Stimulated activated CD4-positive, alpha-beta T cell treated with anti-CD3 and anti-CD28 coated beads, Interleukin-15, amount 100 ng/mL, for 24 hours (primary cell): ENCODE data around the gene NHLRC4.

ENCODE experiments used
- DNase-seq: peaks from one replicate; pipeline ENCODE4 v3.0.0-alpha.2; 2020

The NHLRC4 gene

GRCh38 chr16:568401-569258 lies 1.8 kb downstream of the NHLRC4 start:
- no peak for DNase-seq

- peak; percentile 80 for DNase-seq
These were observed 2.8 kb downstream of the NHLRC4 start, which contains the start of gene PIGQ for GRCh38 chr16:569445-570254. PIGQ (plus strand) TSS chr16:569968; CDS start chr16:574075, 4,107 bp downstream.

DNA sequence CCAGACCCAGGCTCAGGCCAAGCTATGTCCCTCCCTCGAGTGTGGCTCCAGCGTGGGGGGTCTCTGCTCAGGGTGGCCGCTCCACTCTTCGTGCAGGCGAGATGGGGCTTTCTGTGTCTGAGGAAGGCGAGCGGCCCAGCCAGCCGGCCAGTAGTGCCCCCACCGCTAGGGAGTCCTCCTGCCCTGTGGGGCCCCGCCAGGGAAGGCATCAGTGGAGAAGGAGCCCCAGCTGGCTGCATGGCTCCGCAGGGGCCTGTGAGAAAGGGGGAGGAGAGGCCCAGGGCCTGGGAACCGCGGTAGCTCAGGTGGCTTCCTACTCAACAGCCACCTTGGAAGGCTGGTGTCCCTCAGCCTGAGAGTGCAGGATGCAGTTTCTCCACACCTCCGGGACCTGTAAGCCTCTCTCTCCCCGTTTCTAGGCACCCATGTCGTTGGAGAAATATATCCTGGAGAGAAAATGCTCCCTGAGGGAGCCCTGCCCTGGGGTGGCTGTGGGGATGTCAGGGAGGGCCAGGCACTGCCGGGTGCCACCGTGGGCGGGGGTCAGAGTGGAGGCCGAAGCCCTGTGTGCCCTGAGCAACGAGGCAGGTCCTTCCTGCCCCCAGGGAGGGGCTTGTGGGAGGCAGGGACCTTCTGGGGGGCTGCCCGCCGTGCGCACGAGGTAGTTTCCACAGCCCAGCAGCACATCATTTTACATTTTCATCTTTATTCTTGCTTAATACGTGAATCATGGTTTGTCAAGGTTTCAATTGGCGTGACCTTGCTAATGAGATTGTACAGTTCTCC lies 6.3 kb downstream of the NHLRC4 start:
- no peak for DNase-seq

DNA sequence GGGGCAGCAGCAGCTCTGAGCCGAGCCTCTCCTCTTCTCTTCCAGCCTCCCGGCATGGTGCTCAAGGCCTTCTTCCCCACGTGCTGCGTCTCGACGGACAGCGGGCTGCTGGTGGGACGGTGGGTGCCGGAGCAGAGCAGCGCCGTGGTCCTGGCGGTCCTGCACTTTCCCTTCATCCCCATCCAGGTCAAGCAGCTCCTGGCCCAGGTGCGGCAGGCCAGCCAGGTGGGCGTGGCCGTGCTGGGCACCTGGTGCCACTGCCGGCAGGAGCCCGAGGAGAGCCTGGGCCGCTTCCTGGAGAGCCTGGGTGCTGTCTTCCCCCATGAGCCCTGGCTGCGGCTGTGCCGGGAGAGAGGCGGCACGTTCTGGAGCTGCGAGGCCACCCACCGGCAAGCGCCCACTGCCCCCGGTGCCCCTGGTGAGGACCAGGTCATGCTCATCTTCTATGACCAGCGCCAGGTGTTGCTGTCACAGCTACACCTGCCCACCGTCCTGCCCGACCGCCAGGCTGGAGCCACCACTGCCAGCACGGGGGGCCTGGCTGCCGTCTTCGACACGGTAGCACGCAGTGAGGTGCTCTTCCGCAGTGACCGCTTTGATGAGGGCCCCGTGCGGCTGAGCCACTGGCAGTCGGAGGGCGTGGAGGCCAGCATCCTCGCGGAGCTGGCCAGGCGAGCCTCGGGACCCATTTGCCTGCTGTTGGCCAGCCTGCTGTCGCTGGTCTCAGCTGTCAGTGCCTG lies 7.4 kb downstream of the NHLRC4 start:
- no peak for DNase-seq

DNA sequence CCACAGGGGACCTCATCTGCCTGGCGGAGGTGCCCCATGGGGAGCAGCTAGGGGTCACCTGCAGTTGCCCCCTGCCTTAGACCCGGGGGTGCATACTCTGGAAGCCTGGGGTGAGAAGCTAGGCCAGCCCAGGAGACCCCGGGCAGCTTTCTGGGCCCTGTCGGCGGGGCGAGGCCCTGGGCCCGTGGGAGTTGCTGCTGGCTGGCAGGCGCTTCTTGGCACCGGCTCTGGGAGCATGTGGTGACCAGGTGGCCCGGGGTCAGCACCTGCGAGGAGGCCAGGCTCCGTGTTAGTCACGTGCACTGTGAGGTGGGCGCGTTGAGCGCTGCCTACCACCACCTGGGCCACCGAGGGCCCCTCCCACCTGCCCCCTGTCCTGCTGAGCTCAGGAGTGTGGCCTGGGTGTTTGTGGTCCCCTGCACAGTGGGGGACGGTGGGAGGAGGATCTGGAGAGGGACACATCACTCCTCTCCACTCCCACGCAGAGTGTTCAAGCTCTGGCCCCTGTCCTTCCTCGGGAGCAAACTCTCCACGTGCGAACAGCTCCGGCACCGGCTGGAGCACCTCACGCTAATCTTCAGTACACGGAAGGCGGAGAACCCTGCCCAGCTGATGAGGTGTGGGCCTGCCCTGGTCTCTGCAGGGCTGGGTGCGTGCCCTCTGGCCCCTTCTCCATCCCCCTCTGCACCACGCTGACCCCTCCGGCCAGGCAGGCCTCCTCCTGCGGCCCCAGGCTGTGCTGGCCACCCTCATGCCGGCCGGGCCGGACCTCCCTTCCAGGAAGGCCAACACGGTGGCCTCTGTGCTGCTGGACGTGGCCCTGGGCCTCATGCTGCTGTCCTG lies 8.8 kb downstream of the NHLRC4 start:
- no peak for DNase-seq

- no peak for DNase-seq
These were observed 9.5 kb downstream of the NHLRC4 start for GRCh38 chr16:576197-576822.

- DNase-seq = no peak
These were observed 10.0 kb downstream of the NHLRC4 start for GRCh38 chr16:576823-577201.

GRCh38 chr16:577796-578195 lies 11.0 kb downstream of the NHLRC4 start:
- DNase-seq = no peak

- DNase-seq = no peak
These were observed 11.5 kb downstream of the NHLRC4 start for GRCh38 chr16:578232-578869.

DNA sequence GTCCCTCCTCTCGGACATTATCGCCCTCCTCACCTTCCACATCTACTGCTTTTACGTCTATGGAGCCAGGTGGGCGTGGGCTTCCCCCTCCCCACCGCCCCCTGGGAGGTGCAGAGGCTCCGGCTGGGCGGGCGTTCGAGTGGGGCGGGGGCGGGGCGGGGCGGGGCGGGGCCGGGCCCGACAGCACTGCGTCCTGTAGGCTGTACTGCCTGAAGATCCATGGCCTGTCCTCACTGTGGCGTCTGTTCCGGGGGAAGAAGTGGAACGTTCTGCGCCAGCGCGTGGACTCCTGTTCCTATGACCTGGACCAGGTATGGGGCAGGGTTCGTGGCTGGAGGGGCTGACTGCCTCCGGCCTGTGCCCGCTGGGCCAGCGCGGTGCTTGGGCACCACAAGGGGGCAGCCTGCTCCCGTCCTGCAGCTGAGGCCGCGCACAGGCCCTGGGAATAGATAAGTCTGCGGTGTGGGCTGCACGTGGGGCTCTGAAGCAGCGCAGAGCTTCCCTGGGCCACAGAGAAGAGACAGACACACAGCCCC lies 12.1 kb downstream of the NHLRC4 start:
- peak; percentile 79 for DNase-seq

GRCh38 chr16:580141-580945 lies 13.5 kb downstream of the NHLRC4 start:
- DNase-seq = no peak

DNA sequence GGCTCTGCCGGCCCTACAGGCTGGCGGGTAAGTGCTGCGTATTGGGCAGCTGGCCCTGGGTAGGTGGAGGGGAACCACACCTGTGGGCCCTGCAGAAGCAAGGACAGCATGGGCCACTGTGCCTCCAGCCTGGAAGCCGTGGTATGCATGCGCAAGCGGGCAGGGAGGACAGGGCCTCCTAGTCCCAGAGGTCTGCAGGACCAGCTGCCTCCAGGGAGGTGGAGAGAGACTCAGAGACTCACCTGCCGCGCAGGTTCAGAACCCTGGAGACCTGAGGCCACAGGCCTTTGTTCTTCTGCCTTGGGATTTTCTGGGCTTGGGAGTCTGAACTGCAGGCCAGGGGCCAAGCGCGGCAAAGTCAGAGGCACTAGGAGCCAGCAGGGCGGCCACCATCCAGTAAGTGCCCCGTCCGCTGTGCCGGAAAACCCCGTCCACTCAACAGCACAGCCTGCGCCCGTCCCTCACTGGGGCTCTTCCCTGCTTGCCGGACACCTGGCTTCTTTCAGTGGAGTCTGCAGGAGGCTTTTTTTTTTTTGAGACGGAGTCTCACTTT lies 14.2 kb downstream of the NHLRC4 start:
- DNase-seq = no peak

DNA sequence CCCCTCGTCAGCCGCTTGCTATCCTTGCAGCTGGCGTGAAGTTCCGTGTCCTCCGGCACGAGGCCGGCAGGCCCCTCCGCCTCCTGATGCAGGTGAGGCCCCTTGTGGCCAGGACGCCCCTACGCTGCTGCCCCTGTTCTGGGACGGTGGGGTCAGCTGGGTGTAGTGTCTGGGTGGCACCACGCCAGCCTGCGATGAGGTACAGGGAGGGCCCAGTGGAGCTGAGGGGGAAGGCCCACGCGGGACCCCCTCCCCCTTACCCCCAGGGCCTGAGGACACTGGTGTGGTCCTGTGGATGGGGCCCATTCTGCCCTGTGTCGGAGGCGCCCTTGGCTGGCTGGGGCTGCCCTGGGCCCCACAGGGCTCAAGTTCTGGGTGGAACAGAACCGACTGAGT lies 15.4 kb downstream of the NHLRC4 start:
- DNase-seq = no peak

- no peak for DNase-seq
These were observed 16.0 kb downstream of the NHLRC4 start for GRCh38 chr16:582614-583331.

DNA sequence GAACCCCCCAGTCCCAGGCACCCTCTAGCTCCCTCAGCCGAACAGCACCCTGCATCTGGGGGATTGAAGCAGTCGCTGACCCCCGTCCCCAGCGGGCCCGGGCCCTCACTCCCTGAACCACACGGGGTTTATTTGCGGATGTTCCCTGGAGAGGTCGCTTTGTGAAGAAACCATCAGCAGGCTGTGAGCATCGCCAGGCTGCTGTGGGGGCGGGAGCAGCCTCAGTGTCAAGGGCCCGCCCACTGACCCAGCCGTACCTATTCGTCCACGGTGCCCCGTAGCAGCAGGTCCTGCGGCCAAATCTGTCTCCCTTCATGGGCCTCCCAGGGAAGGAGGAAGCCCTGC lies 16.6 kb downstream of the NHLRC4 start:
- no peak for DNase-seq

- no peak for DNase-seq
These were observed 17.2 kb downstream of the NHLRC4 start for GRCh38 chr16:583815-584591.

- peak; percentile 37 for DNase-seq
These were observed 18.5 kb downstream of the NHLRC4 start for GRCh38 chr16:585351-585750.
